OCI-LY7 (cell line): ENCODE data around the gene CXCR5. TPM values are rescaled to one million over a fixed set of nuclear protein-coding genes. Genes with fewer than 3 reads are reported as not detected.

ENCODE experiments used
- Bru-seq: library from RNA; stranded (reverse); fragments of 400-500 nt; gene quantifications from one replicate; lab custom pipeline; 2021; lab: Mats Ljungman, UMichigan
- BruChase-seq, 2 experiments: library from RNA; stranded (reverse); fragments of 400-500 nt; gene quantifications; one replicate each; lab custom pipeline; 2021; lab: Mats Ljungman, UMichigan
- BruUV-seq: library from RNA; stranded (reverse); fragments of 400-500 nt; replicated peaks from 2 replicates; lab custom pipeline; 2021; lab: Mats Ljungman, UMichigan
- CTCF ChIA-PET: fragments of 300-600 bp; sonication (Branson Sonifier 250); formaldehyde crosslinking; loops from one replicate; lab custom pipeline; 2022; ENCODE audit warnings: antibody characterized with exemption; ENCODE audit not compliant: unreplicated experiment; lab: Charles Lee
- POLR2A ChIA-PET: fragments of 300-600 bp; sonication (Branson Sonifier 250); formaldehyde crosslinking; loops from one replicate; lab custom pipeline; 2022; ENCODE audit warnings: antibody characterized with exemption; lab: Charles Lee
- DNase-seq: peaks from one replicate; pipeline ENCODE4 v3.0.0-alpha.2; 2015; ENCODE audit warnings: low spot score
- H2AFZ ChIP-seq: fragments of 200-600 bp; sonication (generic), shearing (Covaris generic); 2 replicates; pipeline ENCODE4 v1.6.1; 2014; ENCODE audit warnings: mild to moderate bottlenecking, antibody characterized with exemption, low read length, moderate library complexity
- H3K27ac ChIP-seq: fragments of 200-600 bp; sonication (generic); 2 replicates; pipeline ENCODE4 v1.5.1; 2014; ENCODE audit warnings: mixed run types, low read depth, mild to moderate bottlenecking, moderate library complexity, low read length, inconsistent platforms; ENCODE audit not compliant: poor library complexity, severe bottlenecking
- H3K36me3 ChIP-seq: fragments of 200-600 bp; sonication (generic); 2 replicates; pipeline ENCODE4 v1.6.1; 2014; ENCODE audit warnings: mild to moderate bottlenecking, antibody characterized with exemption, low read length, moderate library complexity, mixed read lengths; ENCODE audit not compliant: insufficient read depth
- H3K4me1 ChIP-seq: fragments of 200-600 bp; sonication (generic); 2 replicates; pipeline ENCODE4 v1.5.1; 2014; ENCODE audit warnings: mild to moderate bottlenecking, low read length; ENCODE audit not compliant: insufficient read depth, poor library complexity, severe bottlenecking
- H3K4me2 ChIP-seq: fragments of 200-600 bp; sonication (generic); 2 replicates; pipeline ENCODE4 v1.6.1; 2014; ENCODE audit warnings: mild to moderate bottlenecking, low read length
- H3K4me3 ChIP-seq: fragments of 200-600 bp; sonication (generic); 2 replicates; pipeline ENCODE4 v1.5.1; 2014; ENCODE audit warnings: mild to moderate bottlenecking, low read depth, low read length; ENCODE audit not compliant: poor library complexity, severe bottlenecking
- H3K79me2 ChIP-seq: fragments of 200-600 bp; sonication (generic); 2 replicates; pipeline ENCODE4 v1.6.1; 2016; ENCODE audit warnings: low read depth, mild to moderate bottlenecking, low read length, moderate library complexity, mixed read lengths; ENCODE audit not compliant: insufficient read depth
- H3K9me2 ChIP-seq: fragments of 200-600 bp; sonication (generic); 2 replicates; pipeline ENCODE4 v1.6.1; 2016; ENCODE audit warnings: mild to moderate bottlenecking, low read length, mixed read lengths; ENCODE audit not compliant: insufficient read depth
- H3K9me3 ChIP-seq: fragments of 200-600 bp; sonication (generic); 2 replicates; pipeline ENCODE4 v1.6.1; 2014; ENCODE audit warnings: mild to moderate bottlenecking, mixed run types, low read length, mixed read lengths
- H4K20me1 ChIP-seq: fragments of 200-600 bp; sonication (generic); 2 replicates; pipeline ENCODE4 v1.6.1; 2014; ENCODE audit warnings: mild to moderate bottlenecking, antibody characterized with exemption, low read length, moderate library complexity, mixed read lengths; ENCODE audit not compliant: insufficient read depth
- CTCF ChIP-seq: fragments of 200-600 bp; sonication (generic); conservative IDR thresholded peaks from 2 replicates; pipeline ENCODE4 v1.5.1; 2014; ENCODE audit warnings: mild to moderate bottlenecking, antibody characterized with exemption, low read length, moderate library complexity, mixed read lengths
- EZH2phosphoT487 ChIP-seq: fragments of 200-600 bp; sonication (generic); IDR thresholded peaks from 2 replicates; pipeline ENCODE4 v1.6.1; 2018; ENCODE audit warnings: low read depth, borderline replicate concordance, mild to moderate bottlenecking, mixed run types, antibody characterized with exemption, low read length, moderate library complexity, mixed read lengths
- intact Hi-C: fragments of 100-400 bp; cut with micrococcal nuclease; formaldehyde crosslinking; loops from one replicate; pipeline ENCODE4 v1.10.0; 2022; ENCODE audit not compliant: unreplicated experiment
- long read RNA-seq: library from polyadenylated mRNA; stranded (forward); transcript quantifications from one replicate; pipeline ENCODE4 v2.0.0, GENCODE V29; 2022
- total RNA-seq, 2 experiments: library from RNA; depleted of rRNA in 1 of 2; stranded (reverse); fragments of >200 nt in 1 of 2; shearing (Covaris generic) in 1 of 2; gene quantifications; 2 replicates each; pipeline ENCODE4 v1.2.3, GENCODE V29; 2014 to 2022

The CXCR5 gene
- total RNA-seq (2014; rRNA removed; shearing (Covaris generic)) = 1.4 and 3.3 TPM in 2 replicates
- 7.1 and 7.3 TPM in 2 replicates for total RNA-seq (2022)
- percentile 60 among the genes with signal in this experiment for Bru-seq, nascent RNA
- BruChase-seq, experiment 1, labeled RNA remaining after a 6-hour chase = percentile 47 among the genes with signal in this experiment
- BruChase-seq, experiment 2, labeled RNA remaining after a 2-hour chase = percentile 51 among the genes with signal in this experiment
- long read RNA-seq, full-length matches to known transcripts = 3 of 15 reads
- long read RNA-seq, partial matches to known transcripts = 0 of 15 reads
- long read RNA-seq, other reads (novel, unspliced or antisense) = 12 of 15 reads

GRCh38 chr11:118883368-118884071, at the start of gene CXCR5:
CXCR5 (plus strand) TSS chr11:118883892; CDS start chr11:118883942, 50 bp downstream.
- peak within 1 kb of the TSS; percentile 12; the same call in 1 of the 2 replicates for H2AFZ ChIP-seq
- H3K4me2 ChIP-seq = peak within 1 kb of the TSS; percentile 75
- peak within 1 kb of the TSS; percentile 61 for H3K4me3 ChIP-seq
- H4K20me1 ChIP-seq = no peaks in the 10 kb centered on the region
- H3K27ac ChIP-seq = peak within 1 kb of the TSS; percentile 32
- DNase-seq = peak; percentile 89
- H3K36me3 ChIP-seq = no peaks in the 10 kb centered on the region
- POLR2A ChIA-PET = interaction anchor here (0.7 to 2.9 kb wide), 12 partner anchors 8 to 92 kb away, joined by 3 to 42 read pairs (median 5); partner anchors contain the start of gene DDX6
- peaks cover 74% of the 10 kb centered on the region for H3K4me1 ChIP-seq
- TF ChIP-seq EZH2phosphoT487 = no peak
- peak; percentile 40; the same call in 1 of the 2 replicates for TF ChIP-seq CTCF
- no peaks in the 10 kb centered on the region for H3K79me2 ChIP-seq
- H3K9me2 ChIP-seq = no peaks in the 10 kb centered on the region
- no TSS peak for BruUV-seq
- no peaks in the 10 kb centered on the region for H3K9me3 ChIP-seq
- intact Hi-C loops = no loop called here
- CTCF ChIA-PET = interaction anchor here (0.9 to 2.0 kb wide), 8 partner anchors 9 to 95 kb away, joined by 3 to 8 read pairs (median 3); no protein-coding TSS in a partner anchor

GRCh38 chr11:118834427-118835028, 49.2 kb upstream of the CXCR5 start:
- no peak for DNase-seq
- POLR2A ChIA-PET = interaction anchor here (0.7 to 2.8 kb wide), 10 partner anchors 9 to 61 kb away, joined by 3 to 12 read pairs (median 4); no protein-coding TSS in a partner anchor
- H3K4me1 ChIP-seq = peaks cover 31% of the 10 kb centered on the region
- intact Hi-C loops = no loop called here
- H3K4me3 ChIP-seq = peak overlapping the region; percentile 24
- H3K9me2 ChIP-seq = no peaks in the 10 kb centered on the region
- CTCF ChIA-PET = no interaction called here
- TF ChIP-seq EZH2phosphoT487 (no peak), CTCF (no peak)
- no TSS peak for BruUV-seq
- peak overlapping the region; percentile 63 for H3K4me2 ChIP-seq
- H3K36me3 ChIP-seq = no peaks in the 10 kb centered on the region
- peak overlapping the region; percentile 90 for H2AFZ ChIP-seq
- H3K9me3 ChIP-seq = no peaks in the 10 kb centered on the region
- no peaks in the 10 kb centered on the region for H3K79me2 ChIP-seq
- H3K27ac ChIP-seq = no peak overlapping the region
- H4K20me1 ChIP-seq = no peaks in the 10 kb centered on the region
